HG03135 (cell line): ENCODE data around the gene WDR47.
"Not testable (repeated sequence)": the region's sequence is repeated elsewhere in the genome, so short reads cannot be mapped to it uniquely, and the experiment has no call there.

ENCODE experiments used
- ATAC-seq: cut with Tn5 transposase; IDR thresholded peaks from one replicate; pipeline ENCODE4 v1.9.1; 2021; ENCODE audit warnings: mild to moderate bottlenecking, moderate library complexity; ENCODE audit not compliant: unreplicated experiment

Gene WDR47

DNA sequence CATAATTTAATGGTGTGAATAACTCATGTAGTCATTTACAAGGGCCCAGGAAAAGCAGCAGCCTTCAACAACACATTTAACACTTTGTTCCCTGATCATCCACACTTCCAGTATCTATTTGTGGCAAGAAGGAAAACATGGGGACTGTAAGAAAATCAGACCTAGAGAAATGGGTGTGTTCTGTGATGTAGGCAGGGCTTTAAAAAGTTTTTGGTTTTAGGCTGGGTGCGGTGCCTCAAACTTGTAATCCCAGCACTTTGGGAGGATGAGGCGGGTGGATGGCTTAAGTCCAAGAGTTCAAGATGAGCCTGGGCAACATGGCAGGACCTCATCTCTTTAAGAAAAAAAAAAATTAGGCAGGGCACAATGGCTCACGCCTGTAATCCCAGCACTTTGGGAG lies 14.2 kb upstream of the WDR47 start:
- ATAC-seq: no peak

DNA sequence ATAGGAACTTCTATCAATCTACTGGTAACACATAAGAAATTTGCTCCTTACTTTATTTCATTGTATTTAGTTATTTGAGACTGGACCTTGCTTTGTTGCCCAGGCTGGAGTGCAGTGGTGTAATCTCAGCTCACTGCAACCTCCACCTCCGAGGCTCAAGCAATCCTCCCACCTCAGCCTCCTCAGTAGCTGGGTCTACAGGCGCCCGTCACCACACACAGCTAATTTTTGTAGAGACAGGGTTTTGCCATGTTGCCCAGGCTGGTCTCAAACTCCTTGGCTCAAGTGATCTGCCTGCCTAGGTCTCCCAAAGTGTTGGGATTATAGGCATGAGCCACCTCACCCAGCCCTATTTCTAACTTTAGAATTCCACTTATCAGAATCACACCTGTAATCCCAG lies 10.2 kb upstream of the WDR47 start:
- ATAC-seq: not testable (repeated sequence)

DNA sequence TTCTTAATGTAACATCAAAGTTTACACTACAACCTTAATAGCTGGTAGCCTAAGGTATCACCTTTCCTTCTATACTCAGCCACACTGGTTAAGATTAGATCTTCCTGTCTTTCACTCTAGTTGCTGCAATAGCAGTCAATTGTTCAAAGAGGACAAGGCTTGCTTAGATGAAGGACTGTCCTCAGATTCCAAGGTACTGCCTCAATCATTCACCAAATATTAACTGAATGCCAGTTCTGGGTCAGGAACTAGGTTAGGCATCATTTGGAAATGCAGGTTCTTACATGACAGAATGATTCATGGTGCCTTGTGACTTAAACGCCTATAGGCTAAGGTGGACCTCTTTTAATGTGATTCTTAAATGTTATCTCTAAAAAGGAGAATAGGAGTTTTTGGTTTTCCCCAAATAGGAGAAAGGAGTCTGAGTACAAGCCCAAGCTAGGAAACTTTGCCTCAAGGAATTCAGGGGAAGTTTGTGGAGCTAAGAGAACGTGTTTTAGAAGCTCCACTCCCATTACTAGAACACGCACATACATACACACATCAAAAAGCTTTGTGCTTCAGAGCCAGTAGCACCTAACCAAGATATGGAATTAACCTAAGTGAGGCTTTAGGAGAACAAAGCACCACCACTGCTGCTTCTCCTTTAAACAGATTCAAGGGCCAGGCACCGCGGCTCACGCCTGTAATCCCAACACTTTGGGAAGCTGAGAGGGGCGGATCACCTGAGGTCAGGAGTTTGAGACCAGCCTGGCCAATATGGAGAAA lies 8.5 kb upstream of the WDR47 start:
- ATAC-seq: no peak

DNA sequence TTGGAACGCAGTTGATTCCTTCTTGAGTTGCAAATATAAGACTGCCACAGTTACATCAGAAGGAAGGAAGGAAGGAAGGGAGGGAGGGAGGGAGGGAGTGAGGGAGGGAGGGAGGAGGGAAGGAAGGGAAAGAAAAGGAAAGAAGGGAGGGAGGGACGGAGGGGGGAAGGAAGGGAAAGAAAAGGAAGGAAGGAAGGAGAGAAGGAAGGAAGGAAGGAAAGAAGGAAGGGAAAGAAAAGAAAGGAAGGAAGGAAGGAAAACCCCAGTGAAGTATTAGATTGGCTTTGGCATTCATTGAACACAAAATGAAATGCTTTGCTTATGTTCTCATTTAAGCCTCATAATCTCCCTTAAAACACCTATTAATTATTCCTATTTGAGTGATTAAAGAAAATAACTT lies 6.4 kb upstream of the WDR47 start:
- no peak for ATAC-seq

DNA sequence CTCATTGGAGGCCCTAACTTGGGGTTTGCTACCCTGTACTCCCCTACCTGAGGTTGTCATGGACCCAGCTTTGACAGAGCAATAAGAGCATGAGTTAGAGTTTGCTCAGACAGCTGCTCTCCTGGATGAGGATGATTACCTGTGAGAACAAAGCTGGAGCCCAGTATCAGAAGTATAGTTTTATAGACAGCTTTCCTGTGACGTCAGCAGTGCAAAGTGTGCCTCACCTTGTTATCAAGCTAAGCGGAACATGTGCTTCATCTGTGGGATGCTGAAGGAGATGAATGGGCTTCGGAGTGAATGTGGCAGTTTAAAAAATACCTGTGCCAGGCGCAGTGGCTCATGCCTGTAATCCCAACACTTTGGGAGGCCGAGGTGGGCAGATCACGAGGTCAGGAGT lies 5.4 kb upstream of the WDR47 start:
- ATAC-seq: no peak

DNA sequence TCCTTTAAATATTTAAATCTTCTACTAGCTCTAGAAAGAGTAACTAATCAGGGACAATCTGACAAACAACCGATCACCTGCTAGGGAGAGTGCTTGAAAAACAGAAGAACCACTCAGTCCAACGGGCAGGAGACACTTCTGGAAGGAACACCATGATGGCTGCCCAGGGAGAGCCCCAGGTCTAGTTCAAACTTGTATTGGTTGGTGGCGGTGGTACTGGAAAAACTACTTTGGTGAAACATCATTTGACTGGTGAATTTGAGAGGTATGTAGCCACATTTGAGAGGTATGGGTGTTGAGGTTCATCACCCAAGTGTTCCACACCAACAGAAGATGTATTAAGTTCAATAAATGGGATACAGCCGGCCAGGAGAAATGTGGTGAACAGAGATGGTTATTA lies 4.8 kb upstream of the WDR47 start:
- no peak for ATAC-seq

DNA sequence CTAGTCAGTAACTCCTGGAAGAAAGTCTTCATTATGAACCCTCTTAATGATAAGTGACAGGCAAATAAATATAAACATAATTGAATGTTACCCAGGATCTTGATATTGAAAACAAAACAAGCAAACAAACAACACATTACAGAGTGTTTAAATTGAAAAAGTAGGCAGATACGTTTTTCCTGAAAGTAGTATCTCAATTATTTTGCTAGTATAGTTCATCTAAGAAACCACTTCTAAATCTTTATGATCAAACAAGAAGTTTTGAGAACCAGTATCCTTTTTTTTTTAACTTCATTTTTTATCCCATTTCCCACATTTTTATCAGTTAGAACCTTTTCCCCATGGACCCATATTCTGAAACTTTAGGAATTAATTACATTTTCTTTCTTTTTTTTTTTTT lies 3.7 kb upstream of the WDR47 start:
- ATAC-seq: no peak

DNA sequence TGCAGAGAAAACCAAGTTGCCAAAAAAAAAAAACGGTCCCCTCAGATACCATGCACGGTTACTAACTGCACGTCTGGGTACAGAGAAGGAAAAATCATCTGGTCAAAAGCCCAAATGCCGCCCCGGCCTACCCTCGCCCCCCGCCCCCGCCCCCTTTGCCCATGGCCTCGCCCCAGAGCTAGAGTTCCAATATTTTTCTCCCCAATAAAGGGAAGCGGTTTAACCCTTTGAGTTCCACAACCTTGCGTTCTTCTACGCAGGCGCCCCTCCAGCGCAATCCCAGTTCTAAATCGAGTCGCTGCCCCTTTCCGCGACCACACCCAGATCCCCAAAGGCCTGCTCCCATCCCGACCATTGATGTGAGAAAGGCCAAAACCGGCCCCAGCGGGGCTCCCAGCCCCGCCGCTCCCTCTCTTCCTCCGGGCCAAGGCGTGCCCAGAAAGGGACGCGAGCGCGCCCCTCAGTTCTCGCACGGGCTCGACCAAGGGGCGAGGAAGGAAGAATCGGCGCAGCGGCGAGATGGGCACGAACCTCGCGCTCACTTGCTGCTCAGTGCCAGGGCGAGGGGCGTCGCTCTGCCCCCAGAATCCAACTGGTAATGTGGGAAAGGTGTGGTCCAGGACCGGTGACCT lies 797 bp downstream of the WDR47 start:
- ATAC-seq: peak; percentile 26

DNA sequence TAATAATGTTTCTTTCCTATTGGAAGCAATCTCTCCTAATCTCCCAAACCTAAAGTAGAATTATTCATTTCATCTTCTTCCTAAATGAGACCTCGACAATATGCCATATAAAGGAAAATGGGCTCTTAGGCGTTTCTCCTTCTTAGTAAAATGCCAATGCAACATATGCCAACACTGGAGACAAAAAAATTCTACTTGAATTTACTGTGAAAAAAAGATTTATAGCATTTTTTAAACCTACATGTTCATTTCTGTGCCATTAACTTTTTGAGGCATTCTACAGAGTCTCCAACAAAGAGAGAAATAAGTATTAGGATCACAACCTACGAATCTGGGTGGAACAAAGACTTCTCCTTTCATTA lies 1.3 kb downstream of the WDR47 start:
- no peak for ATAC-seq

DNA sequence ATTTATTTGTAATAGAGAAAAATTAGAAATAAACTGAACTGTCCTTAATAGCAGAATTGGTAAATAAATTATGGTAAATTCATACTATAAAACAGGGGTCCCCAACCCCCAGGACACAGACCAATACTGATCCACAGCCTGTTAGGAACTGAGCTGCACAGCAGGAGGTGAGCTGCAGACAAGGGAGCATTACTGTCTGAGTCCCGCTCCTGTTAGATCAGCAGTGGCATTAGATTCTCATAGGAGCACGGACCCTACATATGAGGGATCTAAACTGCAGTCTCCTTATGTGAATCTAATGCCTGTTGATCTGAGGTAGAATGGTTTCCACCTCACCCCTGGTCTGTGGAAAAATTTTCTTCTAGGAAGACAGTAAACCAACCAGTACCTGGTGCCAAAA lies 7.5 kb downstream of the WDR47 start:
- no peak for ATAC-seq

DNA sequence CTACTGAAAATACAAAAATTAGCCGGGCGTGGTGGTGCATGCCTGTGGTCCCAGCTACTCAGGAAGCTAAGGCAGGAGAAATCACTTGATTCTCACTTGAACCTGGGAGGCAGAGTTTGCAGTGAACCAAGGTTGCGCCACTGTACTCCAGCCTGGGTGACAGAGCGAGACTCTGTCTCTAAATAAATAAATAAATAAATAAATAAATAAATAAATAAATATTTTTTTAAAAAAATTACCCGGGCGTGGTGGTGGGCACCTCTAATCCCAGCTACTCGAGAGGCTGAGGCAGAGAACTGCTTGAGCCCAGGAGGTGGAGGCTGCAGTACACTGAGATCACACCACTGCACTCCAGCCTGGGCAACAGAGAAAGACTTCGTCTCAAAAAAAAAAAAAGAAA lies 12.4 kb downstream of the WDR47 start:
- not testable (repeated sequence) for ATAC-seq

DNA sequence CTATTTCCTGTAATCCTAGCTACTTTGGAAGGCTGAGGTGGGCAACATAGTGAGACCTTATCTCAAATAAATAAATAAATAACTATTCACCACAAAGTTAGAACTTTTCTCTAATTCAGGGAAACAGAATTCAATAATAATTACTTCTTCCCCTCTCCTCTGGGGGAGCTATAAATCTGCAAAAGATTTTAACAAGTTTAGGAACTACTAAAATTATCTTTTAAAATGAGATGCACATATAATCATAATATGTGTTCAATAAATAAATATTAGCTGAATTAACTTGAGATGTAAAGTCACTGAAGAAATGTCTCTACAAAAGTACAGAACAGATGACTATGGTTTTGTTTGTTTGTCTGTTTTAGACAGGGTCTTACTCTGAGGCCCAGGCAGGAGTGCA lies 14.1 kb downstream of the WDR47 start:
- no peak for ATAC-seq

DNA sequence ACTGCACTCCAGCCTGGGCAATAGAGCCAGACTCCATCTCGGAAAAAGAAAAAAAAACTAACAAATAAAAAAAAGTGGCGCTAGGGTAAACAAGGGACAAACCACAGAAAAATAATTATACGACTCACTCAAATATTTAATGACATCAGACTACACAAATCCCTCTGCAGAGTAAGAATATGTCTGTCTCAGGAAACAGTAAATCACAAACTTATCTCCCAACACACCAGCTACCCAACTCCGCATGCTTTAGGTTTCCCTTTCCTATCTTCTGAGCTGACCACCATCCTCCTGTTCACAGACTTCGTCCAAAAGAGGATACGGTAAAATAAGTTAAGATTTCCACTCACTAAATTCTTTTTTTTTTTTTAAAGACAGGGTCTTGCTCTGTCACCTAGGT lies 16.2 kb downstream of the WDR47 start:
- ATAC-seq: no peak

DNA sequence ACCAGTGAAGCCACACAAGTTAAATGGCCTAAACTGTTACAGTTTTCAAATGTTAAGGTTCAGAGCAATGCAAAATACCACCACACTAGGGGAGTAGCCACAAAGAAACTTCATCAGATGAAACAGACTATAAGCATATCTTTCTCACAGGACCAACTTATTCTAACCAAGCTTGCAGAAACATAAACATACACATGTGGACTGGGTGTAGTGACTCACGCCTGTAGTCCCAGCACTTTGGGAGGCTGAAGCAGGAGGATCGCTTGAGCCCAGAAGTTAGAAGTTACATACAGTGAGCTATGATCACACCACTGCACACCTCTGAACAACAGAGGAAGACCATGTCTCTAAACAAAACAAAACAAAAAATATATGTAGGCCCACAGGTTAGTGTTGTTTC lies 17.3 kb downstream of the WDR47 start:
- no peak for ATAC-seq

DNA sequence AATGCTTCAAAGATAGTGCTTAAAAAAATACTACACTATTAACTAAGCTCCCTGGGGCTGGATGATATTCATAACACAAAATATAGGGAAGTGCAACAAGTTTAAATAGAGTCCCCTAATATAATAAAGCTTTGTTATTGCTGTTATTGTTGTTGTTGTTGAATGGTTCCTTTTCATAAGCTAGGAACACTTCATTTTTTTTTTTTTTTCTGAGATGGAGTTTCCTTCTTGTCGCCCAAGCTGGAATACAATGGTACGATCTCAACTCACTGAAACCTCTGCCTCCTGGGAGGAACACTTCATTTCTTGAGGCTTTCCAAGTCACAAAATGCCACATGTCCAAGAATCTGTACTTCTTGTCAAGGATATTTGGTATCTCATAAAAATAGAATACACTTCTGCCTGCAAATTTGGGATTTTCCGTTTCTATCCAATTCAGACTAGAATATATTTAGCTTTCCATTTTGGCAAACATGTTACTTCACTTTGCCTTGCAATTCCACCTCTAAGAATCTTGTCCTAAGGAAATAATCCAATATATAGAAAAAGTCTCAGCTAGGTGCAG lies 21.1 kb downstream of the WDR47 start:
- ATAC-seq: no peak

DNA sequence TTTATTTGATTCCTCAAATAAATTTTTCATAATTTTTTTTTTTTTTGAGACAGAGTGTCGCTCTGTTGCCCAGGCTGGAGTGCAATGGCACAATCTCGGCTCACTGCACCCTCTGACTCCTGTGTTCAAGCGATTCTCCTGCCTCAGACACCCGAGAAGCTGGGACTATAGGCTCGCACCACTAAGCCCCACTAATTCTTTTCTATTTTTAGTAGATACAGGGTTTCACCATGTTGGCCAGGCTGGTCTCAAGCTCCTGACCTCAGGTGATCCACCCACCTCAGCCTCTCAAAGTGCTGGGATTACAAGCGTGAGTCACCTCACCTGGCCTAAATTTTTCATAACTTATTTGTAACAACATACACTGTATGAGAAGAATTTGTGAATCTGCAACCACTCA lies 24.2 kb downstream of the WDR47 start:
- ATAC-seq: not testable (repeated sequence)

DNA sequence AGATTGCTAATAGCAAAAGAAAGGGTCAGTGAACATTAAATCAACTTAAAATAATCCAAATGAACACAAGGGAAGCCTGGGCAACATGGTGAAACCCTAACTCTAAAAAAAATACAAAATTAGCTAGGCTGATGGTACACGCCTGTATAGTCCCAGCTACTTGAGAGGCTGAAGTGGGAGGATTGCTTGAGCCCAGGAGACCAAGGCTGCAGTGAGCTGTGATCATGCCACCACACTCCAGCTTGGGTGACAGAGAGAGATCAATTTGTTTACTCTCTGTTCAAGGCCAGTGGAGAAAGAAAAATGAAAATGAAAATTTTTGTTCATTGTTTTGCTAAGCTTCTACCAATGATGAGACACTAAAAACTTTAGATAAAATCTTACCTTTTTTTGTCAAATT lies 24.8 kb downstream of the WDR47 start:
- ATAC-seq: no peak

DNA sequence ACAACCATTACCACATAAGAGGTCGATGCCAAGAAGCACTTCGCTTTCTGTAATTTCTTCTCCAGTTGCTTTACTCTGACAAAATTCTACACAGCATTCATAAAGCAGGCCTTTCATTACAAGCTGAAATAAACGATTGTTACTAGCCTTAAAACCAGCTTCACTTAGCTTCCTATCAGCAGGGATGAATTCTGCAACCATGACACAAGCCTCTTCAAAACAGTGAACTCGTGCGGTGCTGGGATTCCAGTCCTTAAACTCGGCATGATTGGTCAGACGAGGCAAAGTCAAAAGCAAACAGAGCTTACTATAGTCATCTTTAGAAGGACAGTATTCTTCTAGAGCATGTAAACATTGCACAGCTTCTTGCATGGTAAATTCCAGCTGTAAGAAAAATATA lies 30.6 kb downstream of the WDR47 start:
- no peak for ATAC-seq

DNA sequence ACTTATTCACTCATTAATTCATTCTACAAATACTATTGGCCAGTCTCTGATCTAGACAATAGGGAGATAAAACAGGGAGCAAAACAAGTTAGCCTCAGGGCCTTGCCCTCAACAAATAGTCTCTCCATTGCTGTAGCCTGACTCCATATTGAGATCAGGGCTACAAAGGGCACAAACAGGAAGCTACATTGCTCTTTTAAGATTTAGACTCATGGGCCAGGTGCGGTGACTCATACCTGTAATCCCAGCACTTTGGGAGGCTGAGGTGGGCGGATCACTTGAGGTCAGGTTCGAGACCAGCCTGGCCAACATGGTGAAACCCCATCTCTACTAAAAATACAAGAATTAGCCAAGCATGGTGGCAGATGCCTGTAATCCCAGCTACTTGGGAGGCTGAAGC lies 45.3 kb downstream of the WDR47 start:
- ATAC-seq: not testable (repeated sequence)

DNA sequence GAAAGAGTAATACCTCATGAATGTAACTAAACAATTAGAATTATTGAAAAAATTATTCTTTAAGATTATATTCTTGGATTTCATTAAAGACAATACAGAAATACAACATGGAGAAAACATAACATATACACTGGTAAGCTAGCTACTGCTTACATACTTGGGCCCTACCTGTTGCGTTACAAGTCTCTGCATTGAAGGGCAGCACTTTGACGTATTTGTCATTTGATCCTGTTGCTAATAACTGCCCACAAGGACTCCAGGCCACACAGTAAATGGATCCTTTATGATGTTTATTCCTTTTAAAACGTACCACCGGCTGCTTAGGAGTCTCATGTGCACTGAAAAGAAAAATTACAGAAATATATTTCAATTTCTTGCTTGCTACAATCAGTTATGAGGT lies 58.8 kb downstream of the WDR47 start:
- ATAC-seq: no peak

DNA sequence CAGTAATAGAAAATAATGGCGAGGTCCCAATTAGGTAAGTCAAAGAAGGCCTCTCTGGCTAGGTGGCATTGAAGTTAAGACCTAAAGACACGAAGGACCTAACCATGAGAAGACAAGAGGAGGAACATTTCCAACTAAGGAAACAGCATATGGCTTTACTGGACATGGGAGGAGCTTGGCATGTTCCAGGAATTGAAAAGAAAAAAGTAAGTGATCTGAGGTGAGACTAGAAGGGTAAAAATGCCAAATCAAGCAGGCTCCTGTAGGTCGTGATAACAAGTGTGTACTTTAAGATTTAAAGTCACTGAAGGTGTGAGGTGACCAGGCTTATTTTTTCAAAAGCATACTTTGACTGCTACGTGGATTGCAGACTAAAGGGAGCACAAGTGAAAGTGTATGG lies 65.2 kb downstream of the WDR47 start:
- ATAC-seq: no peak

DNA sequence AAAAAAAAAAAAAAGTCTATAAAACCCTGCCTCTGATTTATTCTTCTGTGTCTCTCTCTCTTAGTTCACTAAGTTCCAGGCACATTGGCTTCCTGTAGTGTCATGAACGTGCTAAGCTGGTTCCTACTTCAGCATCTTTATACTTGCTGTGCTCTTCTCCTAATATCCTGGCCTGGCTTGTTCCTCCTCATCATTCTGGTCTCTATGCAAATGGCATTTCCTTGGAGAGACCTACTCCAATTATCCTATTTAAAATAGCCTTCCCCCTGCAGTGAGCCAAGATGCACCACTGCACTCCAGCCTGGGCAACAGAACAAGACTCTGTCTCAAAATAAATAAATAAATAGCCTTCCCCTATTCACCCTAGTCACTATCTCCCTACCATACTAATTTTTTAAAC lies 69.0 kb downstream of the WDR47 start:
- no peak for ATAC-seq

DNA sequence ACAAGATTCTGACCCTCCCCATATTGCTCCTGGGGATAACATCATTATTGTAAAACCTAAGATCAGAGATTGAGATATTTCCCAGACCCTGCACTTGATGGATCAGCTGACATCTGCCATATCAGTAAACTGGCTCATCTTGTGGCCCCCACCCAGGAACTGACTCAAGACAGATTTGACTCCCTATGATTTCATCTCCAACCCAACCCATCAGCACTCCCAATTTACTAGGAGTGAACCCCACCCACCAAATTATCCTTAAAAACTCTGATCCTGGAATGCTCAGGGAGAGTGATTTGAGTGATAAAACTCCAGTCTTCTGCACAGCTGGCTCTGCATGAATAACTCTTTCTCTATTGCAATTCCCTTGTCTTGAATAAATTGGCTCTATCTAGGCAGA lies 72.6 kb downstream of the WDR47 start:
- ATAC-seq: no peak
